GM12872 (cell line): Measurements from ENCODE around the gene VAV1.

Experiments
- CTCF ChIP-seq: IDR thresholded peaks from 3 replicates; pipeline ENCODE4 v1.5.1; 2011; ENCODE audit warnings: low read depth, mild to moderate bottlenecking, low read length, moderate library complexity; ENCODE audit not compliant: insufficient read depth

Gene VAV1

GRCh38 chr19:6876748-6877147 is 104.2 kb downstream of the VAV1 start:
- TF ChIP-seq CTCF = no peak

- TF ChIP-seq CTCF = no peak
These were observed 105.3 kb downstream of the VAV1 start for GRCh38 chr19:6877766-6878165.

- TF ChIP-seq CTCF = no peak
These were observed 113.9 kb downstream of the VAV1 start for GRCh38 chr19:6886277-6886897.

- TF ChIP-seq CTCF = no peak
These were observed 114.8 kb downstream of the VAV1 start, which contains the start of gene ADGRE1 for GRCh38 chr19:6887316-6887715. Gene ADGRE1 (plus strand): TSS chr19:6887579. CDS start chr19:6887609, 30 bp downstream.

GRCh38 chr19:6888967-6889366 is 116.5 kb downstream of the VAV1 start:
- no peak for TF ChIP-seq CTCF

- no peak for TF ChIP-seq CTCF
These were observed 117.9 kb downstream of the VAV1 start for GRCh38 chr19:6890401-6890913.

GRCh38 chr19:6890938-6891337 is 118.4 kb downstream of the VAV1 start:
- no peak for TF ChIP-seq CTCF
